H1 (cell line): ENCODE measurements around the gene CRADD. TPM values are rescaled to one million over a fixed set of nuclear protein-coding genes. Genes with fewer than 3 reads are reported as not detected.

ENCODE experiments used
- CBX5 ChIP-seq: fragments of 300-800, 300-1000 bp; sonication (generic); IDR thresholded peaks from 2 replicates; pipeline ENCODE4 v1.7.1; 2016; ENCODE audit warnings: antibody characterized with exemption, low read length, low read depth
- CHD2 ChIP-seq: IDR thresholded peaks from 2 replicates; pipeline ENCODE4 v1.6.1; 2012; ENCODE audit warnings: low read length, improper control_type of control experiment
- CTBP2 ChIP-seq: IDR thresholded peaks from 2 replicates; pipeline ENCODE4 v1.7.0; 2011; ENCODE audit warnings: borderline replicate concordance, mild to moderate bottlenecking, moderate library complexity, mixed read lengths, low read length; ENCODE audit not compliant: insufficient read depth, insufficient read length
- EGR1 ChIP-seq: IDR thresholded peaks from 2 replicates; pipeline ENCODE4 v1.6.1; 2011; ENCODE audit warnings: low read depth, low read length, borderline replicate concordance
- EP300 ChIP-seq, 2 experiments: IDR thresholded peaks; 1 replicate in 1 of 2; 2 replicates in 1 of 2; pipeline ENCODE4 v1.6.1; 2011 to 2012; ENCODE audit warnings: low read depth in 2 of 2, low read length in 2 of 2, mild to moderate bottlenecking in 2 of 2, borderline replicate concordance in 1 of 2, inconsistent platforms in 1 of 2, moderate library complexity in 1 of 2
- GABPA ChIP-seq: IDR thresholded peaks from 2 replicates; pipeline ENCODE4 v1.6.1; 2011; ENCODE audit warnings: mild to moderate bottlenecking, low read length, moderate library complexity, borderline replicate concordance; ENCODE audit not compliant: insufficient read depth
- GTF2F1 ChIP-seq: IDR thresholded peaks from 2 replicates; pipeline ENCODE4 v1.6.1; 2012; ENCODE audit warnings: low read depth, low read length, improper control_type of control experiment, borderline replicate concordance
- KDM1A ChIP-seq: fragments of 200-600, 300-600 bp; sonication (generic); IDR thresholded peaks from 2 replicates; pipeline ENCODE4 v1.7.1; 2016; ENCODE audit warnings: mild to moderate bottlenecking, low read length, borderline replicate concordance
- NANOG ChIP-seq: IDR thresholded peaks from 2 replicates; pipeline ENCODE4 v1.6.1; 2011; ENCODE audit warnings: low read length, low read depth, mild to moderate bottlenecking, inconsistent platforms; ENCODE audit not compliant: insufficient read depth, poor library complexity, severe bottlenecking
- POLR2AphosphoS5 ChIP-seq: IDR thresholded peaks from 2 replicates; pipeline ENCODE4 v1.6.1; 2011; ENCODE audit warnings: low read depth, low read length
- POU5F1 ChIP-seq: IDR thresholded peaks from 2 replicates; pipeline ENCODE4 v1.6.1; 2011; ENCODE audit warnings: low read depth, mild to moderate bottlenecking, low read length, moderate library complexity
- SIN3A ChIP-seq, 2 experiments: IDR thresholded peaks in 1 of 2; conservative IDR thresholded peaks in 1 of 2; 2 replicates each; pipeline ENCODE4 v1.6.1; 2011 to 2012; ENCODE audit warnings: low read length in 2 of 2, improper control_type of control experiment in 1 of 2, low read depth in 1 of 2, mild to moderate bottlenecking in 1 of 2
- SIX5 ChIP-seq: IDR thresholded peaks from 2 replicates; pipeline ENCODE4 v1.6.1; 2011; ENCODE audit warnings: mild to moderate bottlenecking, low read depth, low read length
- SP1 ChIP-seq: IDR thresholded peaks from 2 replicates; pipeline ENCODE4 v1.6.1; 2011; ENCODE audit warnings: low read depth, low read length
- SP2 ChIP-seq: IDR thresholded peaks from 2 replicates; pipeline ENCODE4 v1.6.1; 2012; ENCODE audit warnings: mild to moderate bottlenecking, low read length, inconsistent platforms
- TAF1 ChIP-seq: IDR thresholded peaks from 2 replicates; pipeline ENCODE4 v1.6.1; 2011; ENCODE audit warnings: mild to moderate bottlenecking, low read depth, low read length
- TAF7 ChIP-seq: optimal IDR thresholded peaks from 2 replicates; pipeline ENCODE3; 2011; ENCODE audit warnings: low read depth, mild to moderate bottlenecking, inconsistent platforms, low read length, moderate library complexity, borderline replicate concordance
- YY1 ChIP-seq: IDR thresholded peaks from 2 replicates; pipeline ENCODE4 v1.6.1; 2011; ENCODE audit warnings: low read depth, mild to moderate bottlenecking, low read length
- polyA plus RNA-seq, 7 experiments: library from polyadenylated mRNA; depleted of rRNA in 3 of 7; stranded (reverse) in 5 of 7; unstranded in 2 of 7; fragments of >200 nt in 5 of 7; fragments of 200-250 nt in 2 of 7; gene quantifications; 1 replicate in 5 of 7; 2 replicates in 1 of 7; 4 replicates in 1 of 7; pipeline versions ENCODE4 v1.2.1 to v1.2.3, GENCODE V29; 2011 to 2013; ENCODE audit warnings: missing spikeins in 2 of 7, mixed read lengths in 2 of 7
- total RNA-seq: library from RNA; stranded (reverse); fragmentation: NEBNext Ultra II Directional; extraction: Animal tissue kit (Norgen Biotek cat#: 25700); gene quantifications from 2 replicates; pipeline ENCODE4 v1.2.1, GENCODE V29; 2021
- TF ChIP-seq, protein P1 (sequence below), 3 experiments: IDR thresholded peaks; 1 replicate in 2 of 3; 2 replicates in 1 of 3; pipeline versions ENCODE4 v1.5.1 to v1.6.1; 2011; ENCODE audit warnings: low read length in 3 of 3, mild to moderate bottlenecking in 3 of 3, inconsistent platforms in 2 of 3, low read depth in 1 of 3, moderate library complexity in 1 of 3; ENCODE audit not compliant: insufficient read depth in 1 of 3; ENCODE audit errors: control extremely low read depth in 1 of 3
- TF ChIP-seq, protein P2 (sequence below): IDR thresholded peaks from 2 replicates; pipeline ENCODE4 v1.6.1; 2012; ENCODE audit warnings: inconsistent platforms

CRADD gene
- total and polyA plus RNA-seq, 2 of the 8 experiments (the other 6 are each of a cell fraction or from before 2014, with no cell fraction given), result 8.1 to 15.4 TPM

DNA sequence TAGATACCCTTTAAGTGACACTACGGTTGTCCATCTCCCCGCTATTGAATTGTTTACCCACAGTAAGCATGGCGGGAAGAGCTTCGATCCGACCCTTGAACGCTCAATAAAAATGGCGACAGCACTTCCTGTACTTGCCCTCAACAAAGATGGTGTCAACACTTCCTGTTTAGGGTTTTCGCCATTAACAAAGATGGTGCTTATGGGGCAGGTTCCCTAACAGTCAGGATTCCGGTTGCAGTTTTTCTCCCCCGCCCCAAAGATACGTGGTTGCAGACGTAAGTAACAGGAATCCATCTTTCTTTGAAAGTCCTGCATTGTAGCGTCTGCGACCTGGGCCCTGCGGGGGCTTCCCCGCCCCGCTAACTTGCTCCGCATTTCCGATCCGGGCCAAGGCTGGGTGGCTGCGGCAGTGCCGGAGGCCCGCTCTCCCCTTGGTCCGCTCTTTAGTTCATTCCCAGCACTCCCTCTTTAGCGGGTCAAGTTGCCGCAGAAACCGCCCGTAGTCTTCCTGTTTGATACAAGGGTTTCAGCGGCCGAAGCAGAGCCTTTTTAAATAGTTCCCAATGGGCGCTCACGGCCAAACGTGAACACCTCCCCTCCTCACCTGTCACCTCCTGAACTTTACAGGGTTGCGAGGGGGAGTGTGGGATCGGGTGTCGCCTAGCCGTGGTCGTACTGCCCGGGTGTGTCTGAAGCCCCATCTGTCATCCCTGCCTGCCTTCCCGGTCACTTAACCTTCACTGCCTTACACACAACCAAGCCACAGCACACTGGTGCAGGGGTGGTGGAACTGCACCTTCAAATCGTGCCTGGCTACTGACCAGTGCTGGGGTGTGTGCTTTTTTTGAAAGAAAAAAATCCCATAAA, at the start of gene CRADD (continued):
- TF ChIP-seq SP1, result no peak
- peak; percentile 85 for TF ChIP-seq SIX5
- no peak for TF ChIP-seq CTBP2
- 0 out of 2 replicates have a peak, but pooled peaks have one; percentile 20 for TF ChIP-seq CHD2
- no peak for TF ChIP-seq POU5F1
- peak; percentile 31 for TF ChIP-seq POLR2AphosphoS5
- TF ChIP-seq, protein P1, sequence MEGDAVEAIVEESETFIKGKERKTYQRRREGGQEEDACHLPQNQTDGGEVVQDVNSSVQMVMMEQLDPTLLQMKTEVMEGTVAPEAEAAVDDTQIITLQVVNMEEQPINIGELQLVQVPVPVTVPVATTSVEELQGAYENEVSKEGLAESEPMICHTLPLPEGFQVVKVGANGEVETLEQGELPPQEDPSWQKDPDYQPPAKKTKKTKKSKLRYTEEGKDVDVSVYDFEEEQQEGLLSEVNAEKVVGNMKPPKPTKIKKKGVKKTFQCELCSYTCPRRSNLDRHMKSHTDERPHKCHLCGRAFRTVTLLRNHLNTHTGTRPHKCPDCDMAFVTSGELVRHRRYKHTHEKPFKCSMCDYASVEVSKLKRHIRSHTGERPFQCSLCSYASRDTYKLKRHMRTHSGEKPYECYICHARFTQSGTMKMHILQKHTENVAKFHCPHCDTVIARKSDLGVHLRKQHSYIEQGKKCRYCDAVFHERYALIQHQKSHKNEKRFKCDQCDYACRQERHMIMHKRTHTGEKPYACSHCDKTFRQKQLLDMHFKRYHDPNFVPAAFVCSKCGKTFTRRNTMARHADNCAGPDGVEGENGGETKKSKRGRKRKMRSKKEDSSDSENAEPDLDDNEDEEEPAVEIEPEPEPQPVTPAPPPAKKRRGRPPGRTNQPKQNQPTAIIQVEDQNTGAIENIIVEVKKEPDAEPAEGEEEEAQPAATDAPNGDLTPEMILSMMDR (IDR thresholded peaks at IDR 0.05; ENCODE audit: control extremely low read depth in 1 of 3, insufficient read depth in 1 of 3, low read depth in 1 of 3, low read length in 3 of 3), result peak in 1 of 3 experiments; percentile 9; a peak in 1 of 4 replicates
- no peak for TF ChIP-seq NANOG
- TF ChIP-seq, protein P2, sequence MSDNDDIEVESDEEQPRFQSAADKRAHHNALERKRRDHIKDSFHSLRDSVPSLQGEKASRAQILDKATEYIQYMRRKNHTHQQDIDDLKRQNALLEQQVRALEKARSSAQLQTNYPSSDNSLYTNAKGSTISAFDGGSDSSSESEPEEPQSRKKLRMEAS, result peak; percentile 47; the same call in 1 of the 2 replicates
- TF ChIP-seq TAF7, result peak; percentile 89
- peak; percentile 15 to 54; a peak in 1 of 4 replicates for TF ChIP-seq SIN3A (conservative IDR thresholded peaks at IDR 0.05 in 1 of 2, IDR thresholded peaks at IDR 0.05 in 1 of 2; ENCODE audit: low read depth in 1 of 2, low read length in 2 of 2)
- TF ChIP-seq KDM1A, result no peak
- no peak for TF ChIP-seq SP2
- TF ChIP-seq TAF1, result peak; percentile 89
- peak; percentile 46; the same call in 1 of the 2 replicates for TF ChIP-seq EGR1
- TF ChIP-seq GTF2F1, result no peak
- no peak for TF ChIP-seq CBX5
- TF ChIP-seq GABPA, result peak; percentile 78; the same call in 1 of the 2 replicates
- TF ChIP-seq YY1, result peak; percentile 100
- peak in 1 of 2 experiments; percentile 61; a peak in 1 of 3 replicates for TF ChIP-seq EP300 (IDR thresholded peaks at IDR 0.05; ENCODE audit: borderline replicate concordance in 1 of 2, low read depth in 2 of 2, low read length in 2 of 2)
